HEK293 (cell line): ENCODE results near the gene HINFP.

Source experiments
- CTCF ChIA-PET: fragments of 350-600 bp; formaldehyde crosslinking; extraction: SDS; loops from one replicate; lab custom pipeline; 2021; ENCODE audit warnings: antibody characterized with exemption; lab: Yijun Ruan, JAX
- POLR2A ChIA-PET: fragments of 300-600 bp; formaldehyde crosslinking; extraction: SDS; loops from one replicate; lab custom pipeline; 2020; ENCODE audit warnings: antibody characterized with exemption, inconsistent platforms; lab: Yijun Ruan, JAX
- H3K27ac ChIP-seq: fragments of 200-500 bp; sonication (Bioruptor generic); 2 replicates; pipeline ENCODE4 v1.5.1; 2014; ENCODE audit warnings: low read depth, low read length, control low read depth, inconsistent platforms; ENCODE audit errors: extremely low read depth
- H3K36me3 ChIP-seq, 2 experiments: fragments of 200-500 bp in 1 of 2; sonication (Bioruptor generic) in 1 of 2; 1 replicate in 1 of 2; 2 replicates in 1 of 2; pipeline ENCODE4 v1.5.1; 2014 to 2017; ENCODE audit warnings: inconsistent platforms in 2 of 2, low read length in 2 of 2; ENCODE audit not compliant: control insufficient read depth in 2 of 2, insufficient read depth in 1 of 2
- H3K4me1 ChIP-seq: fragments of 200-500 bp; sonication (Bioruptor generic); 2 replicates; pipeline ENCODE4 v1.5.1; 2014; ENCODE audit warnings: mild to moderate bottlenecking, low read length, inconsistent platforms; ENCODE audit not compliant: control insufficient read depth, insufficient read depth
- H3K4me3 ChIP-seq: 2 replicates; pipeline ENCODE4 v1.5.1; 2011; ENCODE audit warnings: low read depth, mild to moderate bottlenecking, control low read depth, low read length, moderate library complexity
- H3K9me3 ChIP-seq: fragments of 200-500 bp; sonication (Bioruptor generic); 2 replicates; pipeline ENCODE4 v1.5.1; 2014; ENCODE audit warnings: low read depth, low read length, inconsistent platforms; ENCODE audit not compliant: control insufficient read depth, insufficient read depth
- EGR2 ChIP-seq: fragments of 450-650 bp; formaldehyde crosslinking; IDR thresholded peaks from 2 replicates; pipeline ENCODE4 v1.5.1; 2016; ENCODE audit warnings: low read depth, missing biosample characterization, missing genetic modification characterization
- IKZF3 ChIP-seq: fragments of 450-650 bp; IDR thresholded peaks from 2 replicates; pipeline ENCODE4 v1.5.0; 2018; ENCODE audit warnings: missing biosample characterization, mild to moderate bottlenecking, missing genetic modification characterization, moderate library complexity
- KLF1 ChIP-seq: fragments of 450-650 bp; formaldehyde crosslinking; IDR thresholded peaks from 2 replicates; pipeline ENCODE4 v1.5.1; 2016; ENCODE audit warnings: missing biosample characterization, missing genetic modification characterization
- KLF17 ChIP-seq: fragments of 450-650 bp; formaldehyde crosslinking; IDR thresholded peaks from 2 replicates; pipeline ENCODE4 v1.5.1; 2016; ENCODE audit warnings: missing biosample characterization, missing genetic modification characterization
- MZF1 ChIP-seq: fragments of 450-650 bp; formaldehyde crosslinking; IDR thresholded peaks from 2 replicates; pipeline ENCODE4 v1.5.1; 2017; ENCODE audit warnings: missing biosample characterization, missing genetic modification characterization, borderline replicate concordance
- PRDM10 ChIP-seq: fragments of 450-650 bp; formaldehyde crosslinking; IDR thresholded peaks from 2 replicates; pipeline ENCODE4 v1.5.1; 2016; ENCODE audit warnings: missing biosample characterization, missing genetic modification characterization
- PRDM4 ChIP-seq: fragments of 450-650 bp; formaldehyde crosslinking; IDR thresholded peaks from 2 replicates; pipeline ENCODE4 v1.5.1; 2017; ENCODE audit warnings: missing biosample characterization, missing genetic modification characterization
- SALL2 ChIP-seq: fragments of 450-650 bp; formaldehyde crosslinking; IDR thresholded peaks from 2 replicates; pipeline ENCODE4 v1.5.0; 2017; ENCODE audit warnings: missing biosample characterization, mild to moderate bottlenecking, missing genetic modification characterization, borderline replicate concordance
- TCF7L2 ChIP-seq: IDR thresholded peaks from 2 replicates; pipeline ENCODE4 v1.6.1; 2011; ENCODE audit warnings: low read depth, mild to moderate bottlenecking, inconsistent platforms, low read length, moderate library complexity, borderline replicate concordance
- ZBTB6 ChIP-seq: fragments of 450-650 bp; formaldehyde crosslinking; IDR thresholded peaks from 2 replicates; pipeline ENCODE4 v1.5.1; 2017; ENCODE audit warnings: missing biosample characterization, missing genetic modification characterization
- ZNF138 ChIP-seq: fragments of 450-650 bp; formaldehyde crosslinking; IDR thresholded peaks from 2 replicates; pipeline ENCODE4 v1.5.1; 2016; ENCODE audit warnings: missing biosample characterization, missing genetic modification characterization, borderline replicate concordance
- ZNF155 ChIP-seq: fragments of 450-650 bp; formaldehyde crosslinking; IDR thresholded peaks from 2 replicates; pipeline ENCODE4 v1.5.1; 2016; ENCODE audit warnings: missing biosample characterization, missing genetic modification characterization
- ZNF398 ChIP-seq: fragments of 450-650 bp; formaldehyde crosslinking; IDR thresholded peaks from 2 replicates; pipeline ENCODE4 v1.5.1; 2017; ENCODE audit warnings: missing biosample characterization, missing genetic modification characterization
- ZNF510 ChIP-seq: fragments of 450-650 bp; formaldehyde crosslinking; IDR thresholded peaks from 2 replicates; pipeline ENCODE4 v1.5.1; 2018; ENCODE audit warnings: mild to moderate bottlenecking, missing genetic modification characterization, missing biosample characterization; ENCODE audit not compliant: insufficient replicate concordance
- ZNF558 ChIP-seq: fragments of 450-650 bp; formaldehyde crosslinking; IDR thresholded peaks from 2 replicates; pipeline ENCODE4 v1.5.1; 2016; ENCODE audit warnings: missing biosample characterization, missing genetic modification characterization
- ZNF585B ChIP-seq: fragments of 450-650 bp; formaldehyde crosslinking; IDR thresholded peaks from 2 replicates; pipeline ENCODE4 v1.5.1; 2016; ENCODE audit warnings: missing biosample characterization, missing genetic modification characterization
- ZNF610 ChIP-seq: fragments of 450-650 bp; formaldehyde crosslinking; IDR thresholded peaks from 2 replicates; pipeline ENCODE4 v1.5.1; 2016; ENCODE audit warnings: missing biosample characterization, missing genetic modification characterization, borderline replicate concordance
- ZNF624 ChIP-seq: fragments of 450-650 bp; formaldehyde crosslinking; IDR thresholded peaks from 2 replicates; pipeline ENCODE4 v1.5.1; 2017; ENCODE audit warnings: missing biosample characterization, missing genetic modification characterization
- ZNF785 ChIP-seq: fragments of 450-650 bp; formaldehyde crosslinking; IDR thresholded peaks from 2 replicates; pipeline ENCODE4 v1.5.1; 2016; ENCODE audit warnings: missing biosample characterization, missing genetic modification characterization

Gene HINFP

GRCh38 chr11:119087747-119088241, 33.6 kb upstream of the HINFP start:
- TF ChIP-seq KLF1 (peak; percentile 36; the same call in 1 of the 2 replicates), ZNF585B (no peak), ZBTB6 (tag by site-specific recombination) (no peak)
- TF ChIP-seq, all 188 proteins: peak for 1
- Histone ChIP-seq H3K27ac (no peak overlapping the region), H3K9me3 (no peaks in the 10 kb centered on the region), H3K36me3 (peaks cover 0 to 43% of the 10 kb centered on the region in 2 experiments; a peak in 1 of 3 replicates), H3K4me1 (0 out of 2 replicates have a peak, but pooled peaks cover 3% of the 10 kb centered on the region), H3K4me3 (no peak overlapping the region)
- ChIA-PET CTCF (no interaction called here), POLR2A (interaction anchor here (0.6 to 1.7 kb wide), 4 partner anchors 19 to 92 kb away, joined by 3 to 6 read pairs (median 4); partner anchors contain the start of genes C2CD2L and VPS11)

- no peak overlapping the region for H3K4me3 ChIP-seq
- ChIA-PET CTCF (interaction anchor here (1.1 kb wide), 1 partner anchor 235 kb away, joined by 3 read pairs; no protein-coding TSS in a partner anchor), POLR2A (interaction anchor here (0.6 to 0.9 kb wide), 2 partner anchors 21 to 319 kb away, joined by 4 to 5 read pairs; partner anchors contain the start of gene VPS11)
- TF ChIP-seq KLF17 (tag by site-specific recombination): no peak
- TF ChIP-seq SALL2 (tag by site-specific recombination): no peak
- TF ChIP-seq ZNF624: no peak
- no peak for TF ChIP-seq TCF7L2
- no peak for TF ChIP-seq MZF1
- TF ChIP-seq PRDM4 (tag by site-specific recombination): no peak
- no peak for TF ChIP-seq ZNF558
- TF ChIP-seq ZNF610 (tag by site-specific recombination): no peak
- TF ChIP-seq ZNF155 (tag by site-specific recombination): no peak
- TF ChIP-seq ZNF785 (tag by site-specific recombination): no peak
- no peak for TF ChIP-seq ZNF510 (tag by site-specific recombination)
- peaks cover 0 to 50% of the 10 kb centered on the region in 2 experiments; a peak in 1 of 3 replicates for H3K36me3 ChIP-seq
- H3K9me3 ChIP-seq: no peaks in the 10 kb centered on the region
- H3K4me1 ChIP-seq: 0 out of 2 replicates have a peak, but pooled peaks cover 3% of the 10 kb centered on the region
- no peak overlapping the region for H3K27ac ChIP-seq
These were observed 33.0 kb upstream of the HINFP start for GRCh38 chr11:119088406-119088805.

GRCh38 chr11:119089319-119089718, 32.1 kb upstream of the HINFP start:
- Histone ChIP-seq H3K4me3 (no peak overlapping the region), H3K36me3 (peaks cover 0 to 59% of the 10 kb centered on the region in 2 experiments; a peak in 1 of 3 replicates), H3K4me1 (0 out of 2 replicates have a peak, but pooled peaks cover 3% of the 10 kb centered on the region), H3K27ac (no peak overlapping the region), H3K9me3 (no peaks in the 10 kb centered on the region)
- ChIA-PET POLR2A (interaction anchor here (0.5 to 1.2 kb wide), 3 partner anchors 21 to 88 kb away, joined by 3 to 4 read pairs (median 4); partner anchors contain the start of gene VPS11), CTCF (interaction anchor here (1.1 to 1.4 kb wide), 2 partner anchors 108 to 234 kb away, joined by 3 to 5 read pairs; no protein-coding TSS in a partner anchor)
- TF ChIP-seq IKZF3 (tag by site-specific recombination) (no peak), EGR2 (peak; percentile 86), ZNF138 (tag by site-specific recombination) (no peak), ZNF398 (tag by site-specific recombination) (peak; percentile 83), PRDM10 (peak; percentile 96)
